NCI-H1694 (cell line): ENCODE results near the gene MGAT4A.
"Not testable (repeated sequence)": the region's sequence is repeated elsewhere in the genome, so short reads cannot be mapped to it uniquely, and the experiment has no call there.

ENCODE experiments used
- DNase-seq: peaks from one replicate; lab custom pipeline; 2025; lab: John Stamatoyannopoulos, UW

MGAT4A gene

DNA sequence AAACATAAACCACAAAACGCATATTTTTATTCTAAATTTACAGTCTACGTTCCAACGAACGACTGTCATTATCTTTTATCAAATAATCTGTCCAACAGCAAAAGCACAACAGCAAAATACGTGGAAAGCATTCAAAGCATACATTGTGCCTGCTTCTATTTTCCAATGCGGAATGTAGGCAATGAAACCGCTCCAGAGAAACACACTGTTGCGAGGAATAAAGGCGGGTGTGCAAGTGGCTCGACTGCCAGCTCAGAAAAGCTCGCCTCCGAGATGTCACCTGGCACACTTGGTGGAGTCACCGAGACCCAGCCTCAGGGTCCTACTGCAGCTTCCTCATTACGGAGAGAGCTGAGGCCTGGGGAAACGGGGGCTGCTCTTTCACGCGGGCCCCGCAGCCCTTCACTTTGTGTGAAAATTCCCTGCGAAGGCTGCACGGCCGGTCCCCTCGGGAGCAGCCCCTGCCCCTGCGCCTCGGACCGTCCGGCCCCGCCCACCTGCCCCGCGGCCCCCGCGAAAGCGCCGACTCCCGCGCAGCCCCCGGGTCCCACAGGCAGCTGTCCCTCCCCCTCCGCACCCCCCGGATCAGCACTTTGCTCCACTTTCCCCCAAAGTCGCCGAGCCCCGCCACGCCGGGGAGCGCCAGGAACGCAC lies 752 bp downstream of the MGAT4A start:
- peak; percentile 17 for DNase-seq

- DNase-seq = no peak
These were observed 1.3 kb downstream of the MGAT4A start for GRCh38 chr2:98729652-98730051.

GRCh38 chr2:98728088-98728718 lies 2.7 kb downstream of the MGAT4A start:
- DNase-seq = not testable (repeated sequence)

- DNase-seq = no peak
These were observed 3.4 kb downstream of the MGAT4A start for GRCh38 chr2:98727369-98728087.

DNA sequence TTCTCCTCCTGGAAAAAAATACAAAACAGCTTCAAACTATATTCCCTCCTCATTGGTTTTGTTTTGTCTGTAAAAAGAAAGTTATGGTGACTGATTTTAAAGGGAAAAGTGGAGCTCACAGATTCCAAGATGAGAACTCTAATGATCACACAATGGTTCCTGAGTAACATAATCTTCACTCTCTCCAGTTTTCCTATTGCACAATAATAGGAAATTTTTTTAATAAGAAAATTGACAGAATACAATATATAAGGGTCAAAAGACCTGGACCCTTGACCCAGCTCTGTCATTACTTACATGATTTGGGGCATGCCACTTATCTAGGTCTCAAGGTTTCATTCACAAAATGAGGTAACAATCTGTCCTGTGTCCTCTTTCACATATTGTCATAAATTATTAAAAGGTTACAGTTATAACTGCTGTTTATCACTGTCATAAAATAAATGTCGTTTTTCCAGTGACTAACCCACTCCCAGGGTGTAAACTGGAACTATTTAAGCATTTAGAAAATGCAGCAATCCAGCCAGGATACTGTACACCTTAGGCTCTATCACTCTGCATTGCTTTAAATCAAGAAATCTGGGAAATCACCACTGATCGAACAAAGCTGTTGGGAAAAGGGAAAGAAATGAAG lies 4.1 kb downstream of the MGAT4A start:
- DNase-seq = no peak

GRCh38 chr2:98726205-98726604 lies 4.7 kb downstream of the MGAT4A start:
- no peak for DNase-seq

- DNase-seq = no peak
These were observed 10.6 kb downstream of the MGAT4A start for GRCh38 chr2:98720286-98720685.

DNA sequence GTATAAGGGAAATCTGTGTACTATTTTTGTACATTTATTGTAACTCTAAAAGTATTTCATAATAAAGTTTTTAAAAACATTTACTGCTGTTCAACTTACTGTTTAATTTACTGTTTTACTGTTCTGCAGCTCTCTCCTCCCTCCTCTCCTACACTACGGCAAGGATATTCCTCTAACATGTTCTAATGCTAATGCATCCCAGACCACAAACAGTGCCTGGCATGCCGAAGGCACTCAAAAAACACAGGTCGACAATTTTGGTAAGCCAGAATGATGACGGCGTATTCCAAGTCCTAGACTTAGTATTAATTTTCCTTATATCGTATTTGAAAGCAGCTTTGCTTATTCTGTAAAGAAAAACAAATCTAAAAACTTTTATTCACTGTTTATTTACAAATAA lies 13.3 kb downstream of the MGAT4A start:
- no peak for DNase-seq

GRCh38 chr2:98716786-98717185 lies 14.1 kb downstream of the MGAT4A start:
- no peak for DNase-seq

DNA sequence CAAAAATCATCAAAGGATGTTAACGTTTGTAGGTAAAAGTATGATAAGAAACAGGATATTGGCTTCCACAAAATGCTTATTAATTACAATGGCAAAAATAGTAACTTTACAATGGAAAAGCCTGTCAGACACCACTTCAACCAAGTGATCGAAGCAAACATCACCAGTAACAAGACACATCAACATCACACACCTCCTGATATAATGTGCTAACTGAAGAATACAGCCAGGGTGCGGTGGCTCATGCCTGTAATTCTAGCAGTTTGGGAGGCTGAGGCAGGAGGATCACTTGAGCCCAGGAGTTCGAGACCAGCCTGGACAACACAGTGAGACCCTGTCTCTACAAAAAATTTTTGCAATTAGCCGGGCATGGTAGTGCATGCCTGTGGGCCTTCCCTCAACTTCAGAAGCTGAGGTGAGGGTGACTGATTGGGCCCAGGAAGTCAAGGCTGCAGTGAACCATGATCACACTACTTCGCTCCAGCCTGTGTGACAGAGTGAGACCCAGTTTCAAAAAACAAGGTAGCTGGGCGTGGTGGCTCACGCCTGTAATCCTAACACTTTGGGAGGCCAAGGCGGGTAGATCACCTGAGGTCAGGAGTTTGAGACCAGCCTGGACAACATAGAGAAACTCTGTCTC lies 15.0 kb downstream of the MGAT4A start:
- no peak for DNase-seq

DNA sequence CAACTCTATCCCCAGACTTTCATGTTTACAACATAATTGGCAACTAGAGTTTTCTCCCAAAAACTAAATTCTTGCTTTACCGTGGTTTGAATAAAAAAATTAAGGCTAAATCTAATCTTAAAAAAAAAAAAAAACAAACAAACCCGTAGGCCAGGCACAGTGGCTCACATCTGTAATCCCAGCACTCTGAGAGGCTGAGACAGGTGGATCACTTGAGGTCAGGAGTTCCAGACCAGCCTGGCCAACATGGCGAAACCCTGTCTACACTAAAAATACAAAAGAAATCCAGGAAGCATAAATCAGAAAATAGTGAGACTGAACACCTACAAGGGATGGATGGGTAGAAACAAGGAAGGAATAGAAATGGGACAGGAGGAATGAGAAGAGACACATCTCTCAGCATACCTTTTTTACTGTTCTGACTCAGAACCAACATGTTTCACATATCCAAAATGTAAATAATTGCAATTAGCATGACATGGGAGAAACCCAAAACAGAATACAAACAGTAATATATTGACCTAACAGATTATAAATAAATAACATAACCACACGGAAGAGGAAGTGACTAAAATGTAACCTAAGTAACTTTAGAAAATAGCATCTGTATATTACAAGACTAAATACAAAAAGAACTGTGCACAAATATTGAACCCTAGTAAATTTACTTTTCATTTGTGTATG lies 17.5 kb downstream of the MGAT4A start:
- DNase-seq = no peak

GRCh38 chr2:98712145-98712544 lies 18.8 kb downstream of the MGAT4A start:
- no peak for DNase-seq

DNA sequence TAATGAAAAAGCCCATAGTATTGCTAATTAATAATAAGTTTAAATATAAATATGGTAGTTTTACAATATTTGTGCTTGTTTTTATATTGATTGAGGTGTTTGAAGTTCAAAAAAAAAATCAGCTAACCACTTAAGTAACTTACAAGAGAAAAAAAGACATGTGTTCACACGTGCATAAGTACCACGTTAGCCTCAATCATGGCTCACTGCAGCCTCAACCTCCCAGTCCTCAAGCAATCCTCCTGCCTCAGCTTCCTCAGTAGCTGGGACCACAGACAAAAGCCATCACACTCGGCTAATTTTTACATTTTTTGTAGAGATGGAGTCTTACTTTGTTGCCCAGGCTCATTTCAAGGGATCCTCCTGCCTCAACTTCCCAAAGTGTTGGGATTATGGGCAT lies 19.4 kb downstream of the MGAT4A start:
- DNase-seq = no peak

- no peak for DNase-seq
These were observed 20.2 kb downstream of the MGAT4A start for GRCh38 chr2:98710734-98711133.

- DNase-seq = no peak
These were observed 21.4 kb downstream of the MGAT4A start for GRCh38 chr2:98709535-98709934.

GRCh38 chr2:98708396-98709186 lies 22.3 kb downstream of the MGAT4A start:
- DNase-seq = no peak

GRCh38 chr2:98706591-98706990 lies 24.3 kb downstream of the MGAT4A start:
- DNase-seq = no peak

DNA sequence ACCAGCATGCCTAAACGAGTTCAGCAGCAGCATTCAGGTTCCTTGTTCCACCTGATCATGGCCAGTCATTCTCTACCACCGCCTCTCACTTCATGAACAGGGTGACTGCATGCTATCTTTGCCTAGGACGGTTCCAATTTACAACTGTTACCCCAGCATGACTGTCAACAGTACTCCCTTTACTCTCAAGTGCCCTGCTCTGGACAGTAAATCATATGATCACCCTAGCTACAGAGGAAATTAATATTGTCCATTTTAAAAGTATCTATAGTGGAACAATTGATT lies 25.7 kb downstream of the MGAT4A start:
- DNase-seq = no peak

- no peak for DNase-seq
These were observed 26.2 kb downstream of the MGAT4A start for GRCh38 chr2:98704499-98705332.

DNA sequence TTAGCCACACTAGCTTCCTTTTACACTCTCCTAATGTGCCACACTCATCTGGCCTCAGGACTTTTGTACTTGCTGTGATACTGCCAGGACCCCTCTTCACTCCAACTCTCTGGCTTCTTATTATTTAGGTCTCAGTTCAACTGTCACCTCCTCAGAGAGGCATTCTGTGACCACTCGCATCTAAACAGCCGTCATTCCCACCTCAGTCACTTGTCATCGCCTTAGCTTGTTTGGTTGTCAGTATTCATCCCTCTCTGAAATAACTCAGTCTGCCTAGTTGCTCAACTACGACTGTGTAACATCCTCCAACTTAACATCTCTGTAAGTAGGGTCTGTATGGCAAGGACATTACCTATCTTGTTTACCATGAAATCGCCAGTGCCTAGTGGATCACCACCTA lies 27.2 kb downstream of the MGAT4A start:
- DNase-seq = no peak
